HG03342 (cell line): ENCODE results near the gene TGIF1.
"Not testable (repeated sequence)": the region's sequence is repeated elsewhere in the genome, so short reads cannot be mapped to it uniquely, and the experiment has no call there.

ENCODE experiments used
- ATAC-seq: cut with Tn5 transposase; IDR thresholded peaks from one replicate; pipeline ENCODE4 v1.9.1; 2021; ENCODE audit warnings: mild to moderate bottlenecking, moderate library complexity; ENCODE audit not compliant: unreplicated experiment

The TGIF1 gene

DNA sequence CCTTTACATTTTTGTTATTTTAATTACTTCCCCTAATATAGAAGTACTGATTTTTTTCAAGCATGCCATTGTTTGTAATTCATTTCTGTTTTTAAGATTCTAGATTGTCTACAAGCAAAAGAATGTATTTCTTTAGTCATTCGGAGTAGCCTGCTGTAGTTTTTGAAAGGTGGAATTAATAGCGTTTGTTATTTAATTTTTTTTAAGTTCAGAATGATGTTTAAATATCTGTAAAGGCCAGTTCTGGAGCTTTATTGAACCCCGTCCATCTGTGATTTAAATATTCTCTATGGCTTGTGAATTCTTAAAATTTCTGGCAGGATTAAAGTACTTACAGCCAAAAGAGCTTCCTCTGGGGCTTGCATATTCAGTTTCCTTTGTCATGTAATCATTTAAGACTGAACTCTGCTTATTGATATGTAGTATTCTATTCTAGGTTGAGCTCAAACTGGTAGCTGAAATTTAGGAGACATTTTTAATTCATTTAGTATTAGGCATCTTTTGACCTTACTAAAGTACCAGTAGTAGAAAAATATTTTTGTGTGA lies 5.2 kb downstream of the TGIF1 start:
- ATAC-seq = no peak

DNA sequence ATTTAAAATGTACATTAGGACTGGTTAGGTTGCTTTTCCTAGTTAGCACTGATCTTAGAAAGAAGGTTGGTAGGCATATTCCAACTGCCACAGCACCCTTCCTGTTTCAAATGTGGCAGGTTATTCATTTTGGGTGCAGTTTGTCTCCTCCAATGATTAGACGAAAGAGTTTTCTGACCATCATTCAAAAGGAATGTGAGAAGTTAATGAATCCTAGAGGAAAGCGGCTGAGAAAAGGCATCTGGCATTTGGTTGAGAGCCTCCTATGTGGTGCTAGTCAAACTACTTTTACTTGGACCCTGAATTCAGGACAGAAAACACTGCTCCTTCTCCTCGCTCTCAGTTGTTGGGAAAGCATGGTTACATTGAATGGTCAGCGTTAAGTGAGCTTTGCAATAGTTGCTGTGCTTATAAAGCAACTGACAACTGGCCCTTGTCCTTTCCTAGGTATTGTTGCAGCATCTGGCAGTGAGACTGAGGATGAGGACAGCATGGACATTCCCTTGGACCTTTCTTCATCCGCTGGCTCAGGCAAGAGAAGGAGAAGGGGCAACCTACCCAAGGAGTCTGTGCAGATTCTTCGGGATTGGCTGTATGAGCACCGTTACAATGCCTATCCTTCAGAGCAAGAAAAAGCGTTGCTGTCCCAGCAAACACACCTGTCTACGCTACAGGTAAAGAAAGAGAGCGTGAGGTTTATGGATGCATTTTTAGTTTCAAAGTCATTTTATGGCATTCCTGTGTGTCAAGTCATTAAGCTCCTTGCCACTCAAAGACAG lies 6.1 kb downstream of the TGIF1 start:
- ATAC-seq = no peak

DNA sequence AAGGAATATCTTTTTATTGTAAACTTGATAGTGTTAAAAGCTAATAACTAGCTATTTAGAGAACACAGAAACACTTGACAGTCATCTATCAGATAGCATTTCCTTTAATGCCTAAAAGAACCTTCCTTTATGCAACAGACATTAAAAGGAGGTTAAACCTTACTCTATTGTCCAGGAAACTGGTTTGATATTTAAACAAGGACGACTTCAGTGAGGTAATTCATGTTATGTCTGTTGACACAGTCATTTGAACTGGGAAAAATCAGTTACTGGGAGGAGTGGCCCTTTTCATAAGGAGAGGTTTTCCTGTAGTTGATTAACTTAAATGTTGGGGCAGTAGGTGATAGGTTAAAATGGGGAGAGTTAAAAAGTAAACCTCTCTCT lies 6.7 kb downstream of the TGIF1 start:
- ATAC-seq = no peak

DNA sequence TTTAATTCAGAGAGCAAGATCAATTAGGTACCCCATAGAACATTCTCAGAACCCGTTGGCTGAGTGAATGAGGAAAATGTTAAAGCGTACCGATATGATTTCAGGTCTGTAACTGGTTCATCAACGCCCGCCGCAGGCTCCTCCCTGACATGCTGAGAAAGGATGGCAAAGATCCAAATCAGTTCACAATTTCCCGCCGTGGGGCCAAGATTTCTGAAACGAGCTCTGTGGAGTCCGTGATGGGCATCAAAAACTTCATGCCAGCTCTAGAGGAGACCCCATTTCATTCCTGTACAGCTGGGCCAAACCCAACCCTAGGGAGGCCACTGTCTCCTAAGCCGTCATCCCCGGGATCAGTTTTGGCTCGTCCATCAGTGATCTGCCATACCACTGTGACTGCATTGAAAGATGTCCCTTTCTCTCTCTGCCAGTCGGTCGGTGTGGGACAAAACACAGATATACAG lies 7.3 kb downstream of the TGIF1 start:
- ATAC-seq = no peak

DNA sequence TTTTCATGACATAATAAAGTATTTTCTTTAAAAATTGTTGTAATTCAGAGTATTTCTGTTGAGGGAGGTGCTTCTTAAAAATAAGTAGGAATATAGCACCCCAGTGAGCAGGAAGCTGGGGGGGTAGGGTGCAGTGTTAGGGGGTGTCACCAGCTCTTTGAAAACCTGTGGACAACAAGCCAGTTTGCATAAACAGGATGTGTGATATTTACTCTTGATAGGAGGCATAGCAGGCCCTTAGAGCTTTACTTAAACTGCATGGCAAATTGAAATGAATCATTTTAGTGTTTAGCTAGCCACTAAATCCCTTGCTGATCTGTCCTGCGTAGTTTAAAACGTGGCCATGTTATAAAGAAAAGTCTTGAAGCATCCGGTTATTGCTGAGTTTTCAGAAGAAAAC lies 8.4 kb downstream of the TGIF1 start:
- no peak for ATAC-seq

DNA sequence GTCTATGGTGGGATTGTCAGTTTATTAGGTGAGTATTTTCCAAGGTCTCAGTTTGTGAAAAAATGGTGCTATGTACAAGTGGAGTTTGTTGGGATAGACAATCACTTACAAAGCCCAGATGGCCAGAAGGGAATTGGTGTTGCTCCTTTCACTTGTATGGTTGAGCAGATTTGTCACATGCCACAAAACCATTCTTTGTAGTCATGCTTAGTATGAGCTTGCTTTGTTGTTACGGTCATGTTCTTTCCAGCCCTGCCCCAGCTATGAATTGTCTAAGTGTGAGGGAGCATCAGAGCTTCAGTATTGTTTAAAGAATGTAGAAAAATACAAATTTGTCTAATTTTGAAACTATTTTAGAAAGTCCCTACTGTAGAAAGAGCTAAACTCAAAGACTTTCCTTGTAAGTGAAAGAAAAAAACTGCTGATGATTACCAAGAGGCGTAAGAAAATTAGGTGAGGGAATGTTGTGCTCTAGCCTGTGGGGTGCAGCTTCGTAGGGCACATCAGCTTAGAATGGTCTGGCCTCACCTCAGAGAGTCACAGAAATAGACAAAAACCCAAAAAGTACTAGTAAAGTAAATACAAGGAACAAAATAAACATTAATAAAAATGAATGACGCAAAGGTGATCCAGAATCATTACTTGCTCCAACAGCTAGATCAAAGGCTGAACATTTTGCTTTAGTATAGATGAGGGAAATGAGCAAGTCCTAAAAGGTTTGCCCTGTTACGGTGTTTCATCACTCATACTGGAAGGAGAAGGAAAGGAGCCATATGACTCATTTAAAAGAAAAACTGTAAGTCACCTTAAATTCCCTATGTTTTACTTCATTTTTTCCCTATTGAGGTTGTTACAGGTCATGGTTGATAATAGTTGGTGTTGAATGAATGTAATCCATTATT lies 9.2 kb downstream of the TGIF1 start:
- no peak for ATAC-seq

DNA sequence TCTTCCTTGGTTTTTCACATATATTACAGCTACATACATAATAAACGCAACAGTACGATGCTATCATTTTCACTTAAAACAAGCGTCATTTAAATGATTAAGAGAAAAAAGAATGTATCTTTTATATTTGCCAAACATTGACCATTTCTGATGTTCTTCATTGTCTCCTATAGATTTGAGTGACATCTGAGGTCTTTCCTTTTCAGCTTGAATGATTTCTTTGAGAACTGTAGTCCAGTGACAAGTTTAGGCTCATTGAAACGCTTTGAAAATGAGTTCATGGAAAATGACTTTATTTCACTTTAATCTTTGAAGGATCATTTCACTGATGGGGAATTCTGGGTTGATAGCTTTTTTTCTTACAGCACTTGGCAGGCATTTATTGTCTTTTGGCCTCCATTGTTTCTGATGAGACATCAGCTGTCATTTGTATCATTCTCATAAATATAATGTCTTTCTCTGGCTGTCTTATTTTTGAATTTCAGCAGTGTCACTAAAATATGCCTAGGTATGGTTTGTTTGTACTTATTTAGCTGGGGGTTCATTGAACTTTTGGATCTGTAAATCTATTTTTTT lies 10.9 kb downstream of the TGIF1 start:
- ATAC-seq = no peak

DNA sequence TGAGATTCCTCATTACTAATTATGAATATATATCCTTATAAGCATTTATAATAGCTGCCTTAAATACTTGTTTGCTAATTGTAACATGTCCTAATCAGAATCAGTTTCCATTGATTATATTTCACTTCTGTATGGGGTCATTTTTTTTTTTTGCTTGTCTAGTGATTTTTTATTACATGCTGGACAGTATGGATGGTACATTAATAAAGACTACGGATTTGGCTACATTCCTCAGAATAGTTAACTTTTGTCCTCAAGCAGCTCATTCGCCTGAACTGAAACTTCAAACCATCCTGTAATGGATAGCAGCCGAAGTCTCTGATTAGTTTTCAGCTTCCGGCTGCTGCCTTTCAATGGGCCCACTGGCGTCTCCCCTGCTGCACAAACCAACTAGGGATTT lies 11.7 kb downstream of the TGIF1 start:
- no peak for ATAC-seq

DNA sequence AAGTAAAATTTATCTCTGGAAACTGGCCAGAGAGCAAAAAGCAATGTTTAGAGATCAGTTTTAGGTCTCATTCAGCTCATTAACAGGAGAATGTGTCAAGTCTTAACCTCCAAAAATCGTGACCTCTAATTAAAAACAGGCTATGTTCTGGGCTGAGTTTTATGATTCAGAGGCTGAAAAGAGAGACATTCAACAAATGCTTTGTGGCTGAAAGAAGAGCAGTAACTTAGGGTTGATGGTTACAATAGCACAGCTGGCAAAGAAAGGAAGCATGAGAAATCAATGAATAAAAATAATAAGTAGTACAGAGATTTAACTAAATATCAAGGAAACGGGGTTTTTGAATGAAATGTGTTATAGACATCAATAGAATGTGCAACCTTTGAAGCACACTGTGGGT lies 13.1 kb downstream of the TGIF1 start:
- no peak for ATAC-seq

DNA sequence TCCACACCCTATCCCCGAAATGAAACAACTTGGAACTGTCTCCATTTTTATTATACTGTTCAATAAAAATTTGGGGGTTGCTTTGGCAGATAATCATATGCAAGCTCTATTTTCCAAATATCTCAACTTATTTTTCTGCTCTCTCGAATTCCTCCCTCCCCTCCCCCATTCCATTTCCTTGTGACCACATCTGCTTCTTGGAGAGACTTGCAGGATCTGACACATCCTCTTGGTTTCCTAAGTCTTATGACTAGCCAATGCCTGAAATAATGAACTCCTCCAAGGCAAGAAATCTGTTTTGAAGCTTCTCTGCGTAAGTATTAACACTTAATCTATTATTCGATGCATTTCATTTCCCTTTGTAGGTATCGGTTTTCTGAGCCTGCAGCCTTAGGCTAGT lies 16.1 kb downstream of the TGIF1 start:
- no peak for ATAC-seq

DNA sequence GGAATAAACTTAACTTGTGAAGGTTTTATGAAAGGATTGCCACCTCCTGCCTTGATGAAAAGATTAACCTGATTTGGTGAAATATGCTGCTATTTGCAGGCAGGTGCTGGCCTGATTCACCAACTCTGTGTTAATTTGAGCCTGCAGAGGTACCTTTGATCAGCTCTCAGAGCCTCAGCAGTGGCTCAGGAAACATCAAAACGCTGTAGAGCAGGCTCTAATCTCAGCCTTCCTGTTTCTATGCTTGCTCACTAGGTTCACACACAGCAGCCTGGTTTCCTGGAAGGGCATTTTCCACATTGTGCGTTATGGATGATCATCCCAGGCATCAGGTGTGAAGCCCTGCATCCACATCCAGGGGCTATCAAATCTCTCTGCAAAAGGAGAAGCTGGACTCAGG lies 16.9 kb downstream of the TGIF1 start:
- ATAC-seq = no peak

DNA sequence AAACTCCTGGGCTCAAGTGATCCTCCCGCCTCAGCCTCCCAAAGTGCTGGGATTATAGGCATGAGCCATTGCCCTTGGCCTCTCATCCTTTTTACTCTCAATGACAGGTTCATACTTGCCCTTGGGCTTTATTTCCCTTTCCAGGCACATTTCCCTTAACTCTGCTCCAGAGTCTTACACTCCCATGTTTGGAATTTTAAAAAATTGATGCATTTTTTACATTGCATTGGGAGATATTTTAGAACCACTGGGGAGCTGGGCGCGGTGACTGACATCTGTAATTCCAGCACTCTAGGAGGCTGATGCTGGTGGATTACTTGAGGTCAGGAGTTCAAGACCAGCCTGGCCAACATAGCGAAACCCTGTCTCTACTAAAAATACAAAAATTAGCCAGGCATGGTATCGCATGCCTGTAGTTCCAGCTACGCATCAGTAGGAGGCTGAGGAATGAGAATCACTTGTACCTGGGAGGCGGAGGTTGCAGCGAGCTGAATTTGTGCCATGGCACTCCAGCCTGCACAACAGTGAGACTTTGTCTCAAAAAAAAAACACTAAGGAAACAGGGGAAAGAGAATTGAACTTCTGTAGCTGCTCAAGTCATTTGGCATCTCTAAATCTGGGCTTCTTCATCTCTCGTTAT lies 18.2 kb downstream of the TGIF1 start:
- no peak for ATAC-seq

DNA sequence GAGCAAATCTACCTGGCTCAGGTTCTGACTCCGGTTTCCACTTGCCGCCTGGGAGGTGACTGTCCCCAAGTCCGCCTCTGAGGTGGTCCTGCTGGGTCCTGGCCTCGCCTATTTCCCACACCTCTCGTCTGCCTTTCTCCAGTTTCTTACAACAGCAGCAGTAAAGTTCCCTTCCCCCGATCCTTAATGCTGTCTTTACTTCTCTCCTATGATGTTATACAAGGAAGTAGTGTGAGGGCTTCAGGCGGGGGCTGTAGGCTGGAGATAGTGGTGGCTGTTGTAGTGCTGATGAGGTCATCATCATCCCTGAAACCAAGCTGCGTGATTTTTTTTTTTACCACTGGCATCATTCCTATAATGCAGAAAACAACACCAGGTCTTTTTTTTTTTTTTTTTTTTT lies 18.9 kb downstream of the TGIF1 start:
- no peak for ATAC-seq

DNA sequence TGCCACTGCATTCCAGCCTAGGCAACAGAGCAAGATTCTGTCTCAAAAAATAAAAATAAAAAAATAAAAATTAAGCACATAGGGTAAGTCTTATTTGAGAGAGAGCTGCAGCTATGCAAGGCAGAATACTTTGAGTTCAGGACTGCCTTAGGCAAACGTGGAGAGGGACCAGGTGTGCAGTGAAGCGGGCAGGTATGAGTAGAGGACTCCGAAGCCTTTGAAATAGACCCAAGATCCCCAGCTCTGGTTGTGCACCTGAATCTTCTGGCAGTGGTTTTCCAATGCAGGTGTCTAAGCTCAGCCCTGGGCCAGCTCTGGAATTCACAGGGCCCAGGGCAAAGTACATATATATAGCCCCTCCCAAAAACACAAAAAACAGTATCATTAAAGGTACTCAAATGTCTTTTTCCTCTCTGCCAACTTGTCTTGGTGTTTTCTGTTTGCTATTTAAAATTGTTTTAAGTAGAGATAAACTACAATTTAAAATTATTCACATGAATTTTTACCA lies 21.2 kb downstream of the TGIF1 start:
- no peak for ATAC-seq

DNA sequence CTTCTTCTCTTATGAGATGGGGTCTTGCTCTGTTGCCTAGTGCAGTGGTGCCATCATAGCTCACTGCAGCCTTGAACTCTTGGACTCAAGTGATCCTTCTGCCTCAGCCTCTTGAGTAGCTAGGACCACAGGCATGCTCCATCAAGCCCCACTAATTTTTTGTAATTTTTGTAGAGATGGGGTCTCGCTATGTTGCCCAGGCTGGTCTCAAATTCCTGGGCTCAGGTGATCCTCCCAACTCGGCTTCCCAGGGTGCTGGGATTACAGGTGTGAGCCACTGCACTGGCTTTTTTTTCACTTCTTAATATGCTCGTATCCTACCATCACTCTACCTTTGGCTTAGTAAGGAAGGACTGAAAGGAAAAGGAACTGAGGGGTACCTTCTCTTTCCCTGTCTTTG lies 22.1 kb downstream of the TGIF1 start:
- ATAC-seq = not testable (repeated sequence)

DNA sequence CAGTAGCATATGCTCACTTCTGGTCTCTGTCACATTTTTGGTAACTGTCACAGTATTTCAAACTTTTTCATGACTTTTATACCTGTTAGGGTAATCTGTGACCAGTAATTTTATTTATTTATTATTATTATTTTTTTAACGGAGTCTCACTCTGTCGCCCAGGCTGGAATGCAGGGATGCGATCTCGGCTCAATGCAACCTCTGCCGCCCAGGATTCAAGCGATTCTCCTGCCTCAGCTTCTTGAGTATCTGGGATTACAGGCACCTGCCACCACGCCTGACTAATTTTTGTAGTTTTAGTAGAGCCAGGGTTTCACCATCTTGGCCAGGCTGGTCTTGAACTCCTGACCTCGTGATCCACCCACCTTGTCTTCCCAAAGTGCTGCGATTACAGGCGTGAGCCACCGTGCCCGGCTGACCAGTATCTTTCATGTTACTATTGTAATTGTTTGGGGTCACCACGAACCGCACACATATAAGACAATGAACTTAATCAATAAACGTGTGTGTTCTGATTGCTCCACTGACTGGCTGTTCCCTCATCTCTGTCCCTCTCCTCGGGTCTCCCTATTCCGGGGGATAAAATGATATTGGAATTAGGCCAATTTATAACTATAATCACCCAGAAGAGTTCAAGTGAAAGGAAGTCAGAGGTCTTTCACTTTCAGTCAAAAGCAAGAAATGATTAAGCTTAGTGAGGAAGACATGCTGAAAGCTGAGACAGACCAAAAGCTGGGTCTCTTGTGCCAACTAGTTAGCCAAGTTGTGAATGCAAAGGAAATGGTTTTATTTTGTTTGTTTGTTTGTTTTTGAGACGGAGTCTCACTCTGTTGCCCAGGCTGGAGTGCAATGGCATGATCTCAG lies 22.9 kb downstream of the TGIF1 start:
- ATAC-seq = peak; percentile 80

DNA sequence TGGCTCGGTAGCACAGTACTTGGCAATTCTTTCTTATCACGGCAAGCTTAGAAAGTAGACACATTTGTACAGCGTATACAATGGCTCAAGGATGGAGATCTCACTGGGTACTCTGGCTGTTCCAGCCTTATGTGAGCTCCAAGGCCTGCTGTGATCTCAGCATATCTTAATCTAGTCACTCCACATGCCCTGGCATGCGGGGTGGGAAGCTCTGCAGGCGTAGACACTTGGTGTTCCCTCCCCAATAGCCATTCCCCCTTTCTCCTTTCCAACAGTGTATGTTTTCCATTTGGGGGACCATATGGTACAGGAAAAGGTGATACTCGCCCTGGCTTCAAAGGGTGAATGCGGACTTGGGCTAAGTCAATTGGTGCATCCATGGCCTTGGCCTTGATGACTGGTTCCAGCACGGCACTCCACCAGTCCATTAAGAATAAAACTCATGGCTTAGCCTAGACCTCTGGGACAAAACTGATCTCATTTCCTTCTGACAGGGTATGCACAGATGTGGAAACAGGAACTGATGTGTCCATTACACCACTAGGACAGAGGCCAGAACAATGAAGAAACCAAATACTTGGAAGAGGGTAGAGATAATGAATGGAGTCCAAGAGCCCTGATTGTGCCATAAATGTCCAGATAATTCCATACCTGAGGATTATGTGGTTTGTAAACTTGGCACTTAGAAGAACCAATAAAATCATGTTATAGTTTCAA lies 28.4 kb downstream of the TGIF1 start:
- no peak for ATAC-seq

DNA sequence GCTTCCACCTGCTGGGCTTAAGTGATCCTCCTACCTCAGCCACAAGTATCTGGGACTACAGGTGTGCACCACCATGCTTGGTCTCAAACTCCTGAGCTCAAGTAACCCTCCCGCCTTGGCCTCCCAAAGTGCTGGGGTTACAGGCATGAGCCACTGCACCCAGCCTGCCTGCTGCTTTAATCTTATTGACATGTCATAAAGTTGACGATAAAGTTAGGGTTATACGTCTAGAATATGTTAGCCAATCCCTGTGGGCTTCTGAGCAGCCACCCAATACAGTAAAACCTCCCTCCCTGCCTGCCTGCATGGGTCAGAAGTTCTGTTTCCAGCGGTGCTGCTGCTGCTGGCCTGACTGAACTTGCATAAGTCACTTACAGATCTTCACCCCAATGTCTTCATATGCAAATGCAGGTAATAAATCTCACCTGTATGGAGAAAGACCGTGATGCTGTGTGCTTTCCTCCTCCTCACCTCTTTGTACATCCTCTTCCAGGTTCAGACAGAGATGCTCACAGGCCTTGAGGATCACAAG lies 30.1 kb downstream of the TGIF1 start:
- ATAC-seq = no peak
